B cell (primary cell): ENCODE measurements around the gene PANK2.

ENCODE experiments used
- CTCF ChIP-seq: fragments of 200-600 bp; IDR thresholded peaks from one replicate; pipeline ENCODE4 v1.8.0; 2022; ENCODE audit warnings: antibody characterized with exemption, mild to moderate bottlenecking
- EZH2 ChIP-seq: IDR thresholded peaks from 2 replicates; pipeline ENCODE4 v1.6.1; 2012; ENCODE audit warnings: borderline replicate concordance, low read depth, mild to moderate bottlenecking, moderate library complexity, low read length; ENCODE audit not compliant: insufficient read depth, poor library complexity, severe bottlenecking

GRCh38 chr20:3934624-3935023 lies 45.4 kb downstream of the PANK2 start:
- TF ChIP-seq EZH2 (no peak), CTCF (no peak)
